ENCODE data around the gene GATD1.
"Not testable (repeated sequence)": the region's sequence is repeated elsewhere in the genome, so short reads cannot be mapped to it uniquely, and the experiment has no call there.

Gene GATD1

DNA sequence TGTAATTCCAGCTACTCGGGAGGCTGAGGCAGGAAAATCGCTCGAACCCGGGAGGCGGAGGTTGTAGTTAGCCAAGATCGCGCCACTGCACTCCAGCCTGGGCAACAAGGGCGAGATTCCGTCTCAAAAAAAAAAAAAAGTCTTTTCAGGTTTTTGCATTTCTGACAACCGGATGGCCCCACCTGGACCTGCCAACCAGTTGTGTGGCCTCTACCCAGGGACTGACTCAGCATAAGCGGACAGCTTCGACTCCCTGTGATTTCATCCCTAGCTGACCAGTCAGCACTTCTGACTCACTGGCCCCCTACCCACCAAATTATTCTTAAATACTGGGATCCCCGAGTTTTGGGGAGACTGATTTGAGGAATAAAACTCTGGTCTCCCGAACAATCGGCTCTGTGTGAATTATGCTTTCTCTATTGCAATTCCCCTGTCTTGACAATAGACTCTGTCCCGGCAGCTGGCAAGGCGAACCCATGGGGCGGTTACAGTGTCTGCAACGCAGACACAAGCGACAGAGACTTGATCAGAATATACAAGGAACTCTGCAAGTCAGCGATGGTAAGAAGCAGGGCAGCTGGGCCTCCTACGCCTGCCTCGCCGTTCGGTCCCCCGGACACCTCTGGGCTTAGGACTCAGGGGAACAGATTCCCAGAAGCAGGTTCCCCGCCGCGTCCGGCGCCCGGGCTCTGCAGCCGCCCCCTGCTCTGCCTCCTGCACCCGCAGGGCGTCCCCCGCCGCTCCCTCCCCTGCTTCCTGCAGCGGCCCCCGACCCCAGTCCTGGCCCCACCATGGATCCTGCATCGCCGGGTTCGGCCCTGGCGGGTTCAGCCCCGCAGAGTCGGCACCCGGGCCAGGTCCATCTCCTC lies 30.8 kb downstream of the GATD1 start:
- peak; percentile 53 for ATAC-seq (replicated peaks; ENCODE audit: extremely low read depth, poor library complexity, severe bottlenecking)

DNA sequence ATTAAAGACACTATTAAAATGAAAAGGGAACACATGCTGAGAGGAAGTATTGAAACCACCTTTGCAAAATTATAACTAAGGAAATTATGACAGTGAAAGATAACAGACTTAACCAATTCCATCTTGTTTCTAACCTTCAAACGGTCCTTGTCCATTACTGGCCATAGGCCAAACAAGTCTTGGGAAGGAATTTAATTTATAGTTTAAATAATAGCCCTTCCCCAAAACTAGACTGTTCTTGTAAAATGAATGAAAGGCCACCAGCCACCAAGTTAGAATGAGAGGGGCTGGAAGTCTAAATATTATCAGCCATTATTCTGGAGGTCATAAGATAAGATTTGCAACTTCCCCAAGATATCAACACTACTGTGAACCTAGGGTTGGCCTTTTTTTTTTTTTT lies 31.9 kb downstream of the GATD1 start:
- Mint-ChIP-seq H3K27me3 (no peaks in the 10 kb centered on the region), H3K27ac (ENCODE audit: low read depth) (no peak overlapping the region), H3K4me1 (peaks cover 4% of the 10 kb centered on the region), H3K36me3 (ENCODE audit: insufficient read depth) (no peaks in the 10 kb centered on the region), H3K9me3 (no peaks in the 10 kb centered on the region), H3K4me3 (no peak overlapping the region)
- no peak for DNase-seq (ENCODE audit: low spot score in 2 of 2)
- no peak for ATAC-seq (replicated peaks; ENCODE audit: extremely low read depth, poor library complexity, severe bottlenecking)

More for the DNA sequence above, 30.8 kb downstream of the GATD1 start:
- Mint-ChIP-seq H3K4me3 (peak overlapping the region; percentile 79), H3K9me3 (no peaks in the 10 kb centered on the region), H3K27me3 (no peaks in the 10 kb centered on the region), H3K36me3 (ENCODE audit: insufficient read depth) (no peaks in the 10 kb centered on the region), H3K4me1 (peaks cover 4% of the 10 kb centered on the region), H3K27ac (ENCODE audit: low read depth) (peak overlapping the region; percentile 44)
- DNase-seq (ENCODE audit: low spot score in 2 of 2): no peak

DNA sequence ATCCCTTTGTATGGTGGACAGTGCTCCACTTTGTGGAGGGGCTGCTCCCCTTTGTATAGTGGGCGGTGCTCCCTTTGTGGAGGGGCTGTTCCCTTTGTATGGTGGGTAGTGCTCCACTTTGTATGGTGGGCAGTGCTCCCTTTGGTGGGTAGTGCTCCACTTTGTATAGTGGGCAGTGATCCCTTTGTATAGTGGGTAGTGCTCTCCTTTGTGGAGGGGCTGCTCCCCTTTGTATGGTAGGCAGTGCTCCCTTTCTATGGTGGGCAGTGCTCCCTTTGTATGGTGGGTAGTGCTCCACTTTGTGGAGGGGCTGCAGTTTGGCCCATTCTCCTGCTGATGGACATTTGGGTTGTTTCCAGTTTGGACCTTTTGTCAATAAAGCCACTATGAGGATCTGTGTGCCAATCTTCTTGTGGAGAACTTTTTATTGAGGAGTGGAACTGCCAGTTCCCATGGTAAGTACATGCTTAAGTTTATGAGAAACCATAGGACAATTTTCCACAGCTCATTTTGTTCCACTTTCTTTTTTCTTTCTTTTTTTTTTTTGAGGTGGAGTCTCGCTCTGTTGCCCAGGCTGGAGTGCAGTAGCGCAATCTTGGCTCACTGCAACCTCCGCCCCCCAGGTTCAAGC lies 34.6 kb downstream of the GATD1 start:
- H3K27me3 Mint-ChIP-seq: no peaks in the 10 kb centered on the region
- ATAC-seq (replicated peaks; ENCODE audit: extremely low read depth, poor library complexity, severe bottlenecking) (no peak), DNase-seq (ENCODE audit: low spot score in 2 of 2) (no peak)
- H3K4me3 Mint-ChIP-seq: no peak overlapping the region
- peaks cover 8% of the 10 kb centered on the region for H3K4me1 Mint-ChIP-seq
- H3K36me3 Mint-ChIP-seq (ENCODE audit: insufficient read depth): no peaks in the 10 kb centered on the region
- no peak overlapping the region for H3K27ac Mint-ChIP-seq (ENCODE audit: low read depth)
- no peaks in the 10 kb centered on the region for H3K9me3 Mint-ChIP-seq

DNA sequence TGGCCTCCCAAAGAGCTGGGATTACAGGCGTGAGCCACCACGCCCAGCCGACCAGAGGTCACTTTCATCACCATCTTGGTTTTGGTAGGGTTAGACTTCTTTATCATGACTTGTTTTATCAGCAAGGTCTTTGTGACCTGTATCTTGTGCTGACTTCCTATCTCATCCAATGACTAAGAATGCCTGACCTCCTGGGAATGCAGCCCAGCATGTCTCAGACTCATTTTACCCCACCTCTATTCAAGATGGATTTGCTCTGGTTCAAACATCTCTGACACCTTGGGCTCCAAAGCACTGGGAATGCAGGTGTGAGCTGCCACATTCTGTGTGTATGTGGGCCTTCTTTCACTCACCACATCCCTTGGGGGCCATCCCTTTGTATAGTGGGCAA lies 35.1 kb downstream of the GATD1 start:
- H3K9me3 Mint-ChIP-seq: no peaks in the 10 kb centered on the region
- ATAC-seq (replicated peaks; ENCODE audit: extremely low read depth, poor library complexity, severe bottlenecking) (no peak), DNase-seq (ENCODE audit: low spot score in 2 of 2) (no peak)
- H3K27ac Mint-ChIP-seq (ENCODE audit: low read depth): no peak overlapping the region
- H3K4me3 Mint-ChIP-seq: no peak overlapping the region
- H3K4me1 Mint-ChIP-seq: peaks cover 12% of the 10 kb centered on the region
- H3K36me3 Mint-ChIP-seq (ENCODE audit: insufficient read depth): no peaks in the 10 kb centered on the region
- no peaks in the 10 kb centered on the region for H3K27me3 Mint-ChIP-seq

DNA sequence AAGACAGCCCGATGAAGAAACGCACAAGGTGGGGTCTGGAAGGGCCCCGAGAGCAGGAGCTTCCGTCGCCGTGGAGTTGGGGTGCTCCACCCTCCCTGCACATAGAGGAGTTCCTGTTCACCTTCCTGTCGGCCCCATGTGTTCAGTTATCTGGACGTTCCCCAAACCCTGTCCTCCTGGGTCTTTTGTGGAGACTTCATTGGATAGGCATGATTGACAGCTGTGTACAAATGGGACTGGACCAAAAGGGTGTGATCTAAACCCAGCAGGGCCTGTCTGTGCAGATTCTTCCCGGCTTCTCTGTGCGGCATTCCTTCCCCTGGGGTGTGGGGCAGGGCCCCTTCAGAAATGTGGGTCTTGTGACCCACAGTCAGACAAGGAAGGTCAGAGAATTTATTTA lies 39.4 kb downstream of the GATD1 start:
- H3K4me1 Mint-ChIP-seq; H3K9me3 Mint-ChIP-seq; DNase-seq (ENCODE audit: low spot score in 2 of 2); H3K27me3 Mint-ChIP-seq; H3K27ac Mint-ChIP-seq (ENCODE audit: low read depth); ATAC-seq (replicated peaks; ENCODE audit: extremely low read depth, poor library complexity, severe bottlenecking); H3K36me3 Mint-ChIP-seq (ENCODE audit: insufficient read depth): not testable (repeated sequence)
- peak overlapping the region; percentile 31 for H3K4me3 Mint-ChIP-seq

DNA sequence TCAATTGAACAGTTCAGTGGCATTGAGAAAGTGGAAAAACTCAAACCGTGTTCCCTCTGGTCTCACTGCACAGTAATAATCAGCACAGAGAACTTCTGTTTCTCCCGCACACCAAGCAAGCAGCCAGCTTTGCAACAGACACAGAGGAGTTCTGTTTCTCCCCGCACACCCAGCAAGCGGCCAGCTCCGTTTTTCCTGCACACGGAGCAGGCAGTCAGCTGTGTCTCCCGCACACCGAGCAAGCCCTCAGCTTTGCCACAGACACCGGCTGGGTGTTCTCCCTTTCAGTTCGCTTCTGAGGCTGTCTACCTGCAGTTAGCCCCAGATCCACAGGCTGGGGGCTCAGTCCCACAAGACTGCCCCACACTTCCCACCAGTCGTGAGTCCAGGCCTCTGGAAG lies 39.9 kb downstream of the GATD1 start:
- no peaks in the 10 kb centered on the region for H3K27me3 Mint-ChIP-seq
- H3K4me1 Mint-ChIP-seq: peaks cover 8% of the 10 kb centered on the region
- DNase-seq (ENCODE audit: low spot score in 2 of 2) (no peak), ATAC-seq (replicated peaks; ENCODE audit: extremely low read depth, poor library complexity, severe bottlenecking) (no peak)
- no peak overlapping the region for H3K27ac Mint-ChIP-seq (ENCODE audit: low read depth)
- no peaks in the 10 kb centered on the region for H3K9me3 Mint-ChIP-seq
- H3K4me3 Mint-ChIP-seq: peak overlapping the region; percentile 31
- H3K36me3 Mint-ChIP-seq (ENCODE audit: insufficient read depth): no peaks in the 10 kb centered on the region

DNA sequence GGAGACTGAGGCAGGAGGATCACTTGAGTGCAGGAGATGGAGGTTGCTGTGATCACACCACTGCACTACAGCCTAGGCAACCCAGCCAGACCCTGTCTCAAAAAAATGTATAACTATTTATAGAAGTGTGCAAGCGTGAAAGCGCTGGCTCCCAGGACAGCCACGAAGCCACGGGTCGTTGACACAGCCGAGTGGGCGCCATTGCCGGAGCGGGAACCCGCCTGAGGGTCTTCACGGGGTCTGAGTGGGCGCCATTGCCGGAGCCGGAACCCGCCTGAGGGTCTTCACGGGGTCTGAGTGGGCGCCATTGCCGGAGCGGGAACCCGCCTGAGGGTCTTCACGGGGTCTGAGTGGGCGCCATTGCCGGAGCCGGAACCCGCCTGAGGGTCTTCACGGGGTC lies 42.7 kb downstream of the GATD1 start:
- not testable (repeated sequence) for H3K27me3 Mint-ChIP-seq; DNase-seq (ENCODE audit: low spot score in 2 of 2); H3K9me3 Mint-ChIP-seq; H3K4me1 Mint-ChIP-seq; H3K4me3 Mint-ChIP-seq; H3K36me3 Mint-ChIP-seq (ENCODE audit: insufficient read depth); ATAC-seq (replicated peaks; ENCODE audit: extremely low read depth, poor library complexity, severe bottlenecking); H3K27ac Mint-ChIP-seq (ENCODE audit: low read depth)

DNA sequence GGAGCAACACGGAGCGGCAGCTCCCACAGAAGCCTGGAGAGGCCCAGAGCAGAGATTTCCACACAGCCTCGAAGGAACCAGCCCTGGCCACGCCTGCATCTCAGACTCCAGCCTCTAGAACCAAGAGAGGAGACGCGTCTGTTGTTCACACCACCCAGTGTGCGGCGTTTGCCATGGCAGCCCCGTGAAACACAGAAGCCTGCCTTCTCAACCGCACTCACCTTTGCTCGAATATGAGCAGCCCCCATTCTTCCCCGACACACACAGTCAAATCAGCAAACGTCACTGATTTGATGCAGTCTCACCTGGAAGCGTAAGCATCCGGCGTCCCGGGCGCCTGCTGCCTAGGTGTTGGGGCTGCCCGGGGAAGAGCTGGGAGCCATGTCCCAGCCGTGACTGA lies 44.2 kb downstream of the GATD1 start:
- Mint-ChIP-seq H3K36me3 (ENCODE audit: insufficient read depth) (no peaks in the 10 kb centered on the region), H3K9me3 (no peaks in the 10 kb centered on the region), H3K27me3 (no peaks in the 10 kb centered on the region), H3K4me1 (peaks cover 8% of the 10 kb centered on the region), H3K4me3 (no peak overlapping the region), H3K27ac (ENCODE audit: low read depth) (no peak overlapping the region)
- DNase-seq (ENCODE audit: low spot score in 2 of 2) (no peak), ATAC-seq (replicated peaks; ENCODE audit: extremely low read depth, poor library complexity, severe bottlenecking) (no peak)

DNA sequence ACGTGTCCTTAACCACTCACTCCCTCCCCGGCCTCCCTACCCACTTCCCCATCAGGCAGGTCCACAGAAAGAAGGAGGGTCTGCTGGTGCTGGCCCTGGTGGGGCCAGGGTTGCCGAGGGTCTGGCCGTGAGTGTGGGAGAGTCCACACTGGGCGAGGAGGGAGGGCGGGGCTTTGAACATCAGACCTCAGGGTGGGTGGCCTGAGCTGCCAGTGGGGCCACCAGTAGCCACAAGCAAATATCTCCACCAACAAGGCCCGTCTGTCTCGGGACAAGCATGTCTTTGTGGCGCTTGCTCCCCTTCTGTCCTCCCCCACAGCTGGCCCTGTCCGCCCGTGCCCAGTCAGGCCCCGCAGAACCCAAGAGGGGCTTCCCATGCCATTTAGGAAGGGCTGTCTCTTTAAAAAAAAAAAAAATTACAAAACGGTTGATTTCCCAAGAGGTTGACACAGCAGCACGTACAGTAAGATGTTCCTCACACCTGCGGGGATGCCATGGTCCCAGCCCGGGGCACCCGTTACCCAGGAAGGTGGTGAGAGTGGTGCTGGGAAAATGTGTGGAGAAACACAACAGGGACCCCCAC lies 47.7 kb downstream of the GATD1 start:
- ATAC-seq (replicated peaks; ENCODE audit: extremely low read depth, poor library complexity, severe bottlenecking) (no peak), DNase-seq (ENCODE audit: low spot score in 2 of 2) (no peak)
- no peak overlapping the region for H3K27ac Mint-ChIP-seq (ENCODE audit: low read depth)
- H3K27me3 Mint-ChIP-seq: peaks cover under 1% of the 10 kb centered on the region
- H3K4me3 Mint-ChIP-seq: no peak overlapping the region
- no peaks in the 10 kb centered on the region for H3K9me3 Mint-ChIP-seq
- H3K4me1 Mint-ChIP-seq: no peaks in the 10 kb centered on the region
- H3K36me3 Mint-ChIP-seq (ENCODE audit: insufficient read depth): peaks cover under 1% of the 10 kb centered on the region

DNA sequence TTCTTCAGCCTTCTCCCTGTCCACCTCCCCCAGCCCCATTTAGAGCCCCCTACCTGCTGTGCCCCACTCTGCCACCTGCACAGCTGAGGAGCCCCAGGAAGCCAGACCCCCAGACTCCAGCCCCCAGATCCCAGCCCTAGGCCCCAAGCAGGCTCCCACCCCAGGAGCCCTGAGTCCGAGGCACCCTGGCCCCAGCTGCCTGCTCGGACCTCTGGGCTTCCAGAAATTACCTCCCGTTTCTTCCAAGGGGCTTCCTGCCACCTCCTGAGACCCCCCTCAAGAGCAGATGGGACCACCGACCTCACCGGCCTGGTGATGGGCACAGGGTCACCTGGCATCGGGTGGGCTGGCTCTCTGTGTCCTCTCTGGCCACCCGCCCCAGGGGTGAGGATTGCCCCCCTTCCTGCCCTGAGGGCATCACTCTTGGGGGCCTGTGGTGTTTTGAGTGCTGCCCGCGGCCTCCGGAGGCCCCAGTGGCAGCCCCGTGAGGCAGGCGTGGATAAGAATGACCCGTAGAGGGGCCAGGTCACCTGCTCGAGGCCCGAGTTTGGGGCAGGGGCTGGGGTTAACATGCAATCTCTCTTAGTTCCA lies 48.3 kb downstream of the GATD1 start:
- Mint-ChIP-seq H3K4me3 (no peak overlapping the region), H3K4me1 (no peaks in the 10 kb centered on the region), H3K27me3 (peaks cover 7% of the 10 kb centered on the region), H3K9me3 (no peaks in the 10 kb centered on the region), H3K27ac (ENCODE audit: low read depth) (no peak overlapping the region), H3K36me3 (ENCODE audit: insufficient read depth) (peaks cover 2% of the 10 kb centered on the region)
- no peak for ATAC-seq (replicated peaks; ENCODE audit: extremely low read depth, poor library complexity, severe bottlenecking)
- no peak for DNase-seq (ENCODE audit: low spot score in 2 of 2)

DNA sequence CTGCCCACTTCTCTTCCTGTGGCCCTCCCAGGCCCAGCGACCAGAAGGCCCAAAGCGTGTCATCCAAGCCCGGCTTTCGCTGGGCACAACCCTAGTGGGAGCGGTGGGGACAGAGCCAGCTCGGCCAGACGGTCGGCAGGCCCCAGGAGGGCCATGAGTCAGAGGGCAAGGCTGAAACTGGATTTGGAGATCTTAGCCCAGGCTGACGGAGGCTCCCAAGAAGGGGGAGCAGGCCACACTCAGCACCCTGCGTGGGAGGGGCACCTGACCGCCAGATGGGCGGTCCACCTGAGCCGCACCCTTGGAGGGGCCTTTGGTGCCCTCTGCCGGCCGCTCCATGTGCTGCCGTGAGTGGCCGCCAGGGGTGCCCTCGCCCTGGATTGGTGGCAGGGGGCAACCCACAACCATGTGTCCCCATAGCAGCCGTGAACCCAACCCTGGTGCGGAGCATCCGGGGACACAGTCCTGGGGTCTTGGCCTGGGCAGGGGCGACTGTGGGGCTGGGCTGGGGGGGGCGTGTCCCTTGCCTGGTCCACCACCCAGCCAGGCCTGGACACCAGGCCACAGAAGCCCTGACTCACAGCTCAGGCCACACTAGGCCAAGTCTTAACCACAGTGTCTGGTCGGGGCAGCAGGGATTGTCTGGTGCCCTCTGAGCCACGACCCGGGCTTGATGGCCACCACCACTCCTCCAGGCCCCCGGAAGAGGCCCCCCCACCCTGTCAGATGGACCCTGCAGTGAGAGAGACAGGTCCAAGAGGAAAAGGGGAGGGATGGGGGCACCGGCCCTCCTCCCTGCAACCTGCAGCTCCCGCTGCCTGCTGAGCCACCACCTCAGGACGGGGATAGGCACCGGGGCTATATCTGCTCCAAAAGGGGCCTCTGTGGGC lies 49.2 kb downstream of the GATD1 start:
- H3K9me3 Mint-ChIP-seq: no peaks in the 10 kb centered on the region
- H3K4me1 Mint-ChIP-seq: peaks cover 3% of the 10 kb centered on the region
- H3K36me3 Mint-ChIP-seq (ENCODE audit: insufficient read depth): peaks cover 3% of the 10 kb centered on the region
- peak; percentile 80 for ATAC-seq (replicated peaks; ENCODE audit: extremely low read depth, poor library complexity, severe bottlenecking)
- peaks cover 16% of the 10 kb centered on the region for H3K27me3 Mint-ChIP-seq
- H3K27ac Mint-ChIP-seq (ENCODE audit: low read depth): no peak overlapping the region
- peak; percentile 65 to 67 for DNase-seq (ENCODE audit: low spot score in 2 of 2)
- no peak overlapping the region for H3K4me3 Mint-ChIP-seq

DNA sequence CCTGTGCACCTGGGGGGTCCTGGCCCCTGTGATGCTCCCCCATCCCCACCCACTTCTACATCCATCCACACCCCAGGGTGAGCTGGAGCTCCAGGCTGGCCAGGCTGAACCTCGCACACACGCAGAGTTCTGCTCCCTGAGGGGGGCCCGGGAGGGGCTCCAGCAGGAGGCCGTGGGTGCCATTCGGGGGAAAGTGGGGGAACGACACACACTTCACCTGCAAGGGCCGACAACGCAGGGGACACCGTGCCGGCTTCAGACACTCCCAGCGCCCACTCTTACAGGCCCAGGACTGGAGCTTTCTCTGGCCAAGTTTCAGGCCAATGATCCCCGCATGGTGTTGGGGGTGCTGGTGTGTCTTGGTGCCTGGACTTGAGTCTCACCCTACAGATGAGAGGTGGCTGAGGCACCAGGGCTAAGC lies 50.0 kb downstream of the GATD1 start:
- peak overlapping the region; percentile 74 for H3K4me3 Mint-ChIP-seq
- no peaks in the 10 kb centered on the region for H3K9me3 Mint-ChIP-seq
- no peak overlapping the region for H3K27ac Mint-ChIP-seq (ENCODE audit: low read depth)
- DNase-seq (ENCODE audit: low spot score in 2 of 2): no peak
- H3K27me3 Mint-ChIP-seq: peaks cover 20% of the 10 kb centered on the region
- peaks cover 6% of the 10 kb centered on the region for H3K4me1 Mint-ChIP-seq
- H3K36me3 Mint-ChIP-seq (ENCODE audit: insufficient read depth): peaks cover 4% of the 10 kb centered on the region
- no peak for ATAC-seq (replicated peaks; ENCODE audit: extremely low read depth, poor library complexity, severe bottlenecking)
